ENCODE results near the gene PACS2.
"Not testable (repeated sequence)": the region's sequence is repeated elsewhere in the genome, so short reads cannot be mapped to it uniquely, and the experiment has no call there.

Gene PACS2

GRCh38 chr14:105325716-105326567, 11.4 kb downstream of the PACS2 start:
- ChIA-PET CTCF (interaction anchor here (2.2 kb wide), 1 partner anchor 26 kb away, joined by 8 read pairs; no protein-coding TSS in a partner anchor), POLR2A (no interaction called here)
- TF ChIP-seq CTCF (IDR thresholded peaks at IDR 0.05; ENCODE audit: insufficient read depth, low read length, missing control alignments), result no peak
- DNase-seq (ENCODE audit: low read depth, low spot score), result no peak
- H3K4me3 ChIP-seq (ENCODE audit: low read depth, low read length), result no peak overlapping the region

GRCh38 chr14:105326568-105326867, 12.0 kb downstream of the PACS2 start:
- POLR2A ChIA-PET, result no interaction called here
- no peak for TF ChIP-seq CTCF (IDR thresholded peaks at IDR 0.05; ENCODE audit: insufficient read depth, low read length, missing control alignments)
- CTCF ChIA-PET, result interaction anchor here (2.2 kb wide), 1 partner anchor 25 kb away, joined by 8 read pairs; no protein-coding TSS in a partner anchor
- no peak overlapping the region for H3K4me3 ChIP-seq (ENCODE audit: low read depth, low read length)
- DNase-seq (ENCODE audit: low read depth, low spot score), result no peak

- no peak for TF ChIP-seq CTCF (IDR thresholded peaks at IDR 0.05; ENCODE audit: insufficient read depth, low read length, missing control alignments)
- H3K4me3 ChIP-seq (ENCODE audit: low read depth, low read length), result no peak overlapping the region
- ChIA-PET POLR2A (no interaction called here), CTCF (no interaction called here)
- no peak for DNase-seq (ENCODE audit: low read depth, low spot score)
Measured at GRCh38 chr14:105326891-105327694, 12.5 kb downstream of the PACS2 start.

GRCh38 chr14:105327695-105328045, 13.1 kb downstream of the PACS2 start:
- DNase-seq (ENCODE audit: low read depth, low spot score); H3K4me3 ChIP-seq (ENCODE audit: low read depth, low read length); POLR2A ChIA-PET; CTCF ChIA-PET: not testable (repeated sequence)

- no peak overlapping the region for H3K4me3 ChIP-seq (ENCODE audit: low read depth, low read length)
- ChIA-PET POLR2A (interaction anchor here (0.6 kb wide), 1 partner anchor 24 kb away, joined by 4 read pairs; no protein-coding TSS in a partner anchor), CTCF (no interaction called here)
Measured at GRCh38 chr14:105328070-105328677, 13.6 kb downstream of the PACS2 start.

More at GRCh38 chr14:105328070-105328677, 13.6 kb downstream of the PACS2 start:
- TF ChIP-seq CTCF (IDR thresholded peaks at IDR 0.05; ENCODE audit: insufficient read depth, low read length, missing control alignments), result no peak
- no peak for DNase-seq (ENCODE audit: low read depth, low spot score)
